Germinal center (tissue), 1 donor: ENCODE measurements around the gene ANKRD53.
"Not testable (repeated sequence)": the region's sequence is repeated elsewhere in the genome, so short reads cannot be mapped to it uniquely, and the experiment has no call there.

Experiments used
- DNase-seq: peaks from one replicate; pipeline ENCODE4 v3.0.0; 2012; ENCODE audit warnings: mixed read lengths, low spot score

ANKRD53 gene

DNA sequence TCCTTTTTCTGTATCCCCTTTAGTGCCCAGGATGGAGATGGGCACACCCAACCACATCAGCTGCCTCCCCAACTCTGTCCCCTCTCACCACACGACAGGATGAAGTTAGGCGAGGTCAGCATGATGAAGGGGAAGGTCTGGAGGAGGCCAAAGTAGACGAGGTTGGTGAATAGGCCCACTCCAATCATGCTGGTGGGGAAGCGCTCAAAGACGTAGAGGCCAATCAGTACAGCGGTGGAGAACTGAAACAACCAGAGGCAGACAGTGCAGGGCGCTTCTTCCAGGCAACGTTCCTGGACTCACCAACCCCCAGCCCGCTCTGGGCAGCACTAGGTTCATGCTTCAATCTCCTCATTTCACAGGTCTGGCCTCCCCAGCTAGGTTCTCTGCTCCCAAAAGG lies 13.3 kb downstream of the ANKRD53 start:
- no peak for DNase-seq

- no peak for DNase-seq
Measured at GRCh38 chr2:70992945-70993853, 14.8 kb downstream of the ANKRD53 start.

DNA sequence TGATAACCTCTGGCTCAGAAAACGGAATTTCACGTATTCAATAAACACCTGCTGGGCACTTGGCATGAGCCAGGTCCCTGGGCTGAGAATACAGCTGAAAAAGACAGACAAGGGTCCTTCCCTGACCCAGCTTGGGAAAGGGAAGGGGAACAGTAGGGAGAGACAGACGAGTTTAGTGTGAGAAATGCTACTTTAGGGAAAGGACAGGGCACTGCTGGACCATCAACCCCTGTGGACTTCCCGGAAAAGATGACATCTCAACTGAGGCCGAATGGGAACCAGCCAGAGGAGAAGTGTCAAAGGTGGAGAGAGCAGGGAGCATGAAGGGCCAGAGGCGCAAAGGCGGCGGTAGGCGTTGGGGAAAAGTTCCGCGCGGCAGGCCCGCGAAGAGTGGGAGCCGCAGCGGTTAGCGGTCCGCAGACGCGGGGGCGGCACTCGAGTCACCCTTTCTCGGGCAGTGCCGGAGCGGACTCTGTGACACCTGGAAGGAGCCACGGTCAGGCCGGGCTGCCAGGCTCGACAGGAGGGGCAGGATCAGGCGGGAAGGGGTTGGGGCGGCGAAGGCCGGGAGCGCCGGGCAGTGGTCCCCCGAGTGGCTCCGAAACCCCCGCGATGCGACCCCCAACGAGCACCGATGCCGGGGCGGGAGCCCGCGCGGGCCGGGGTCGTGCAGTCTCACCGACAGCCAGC lies 15.7 kb downstream of the ANKRD53 start:
- DNase-seq: no peak

DNA sequence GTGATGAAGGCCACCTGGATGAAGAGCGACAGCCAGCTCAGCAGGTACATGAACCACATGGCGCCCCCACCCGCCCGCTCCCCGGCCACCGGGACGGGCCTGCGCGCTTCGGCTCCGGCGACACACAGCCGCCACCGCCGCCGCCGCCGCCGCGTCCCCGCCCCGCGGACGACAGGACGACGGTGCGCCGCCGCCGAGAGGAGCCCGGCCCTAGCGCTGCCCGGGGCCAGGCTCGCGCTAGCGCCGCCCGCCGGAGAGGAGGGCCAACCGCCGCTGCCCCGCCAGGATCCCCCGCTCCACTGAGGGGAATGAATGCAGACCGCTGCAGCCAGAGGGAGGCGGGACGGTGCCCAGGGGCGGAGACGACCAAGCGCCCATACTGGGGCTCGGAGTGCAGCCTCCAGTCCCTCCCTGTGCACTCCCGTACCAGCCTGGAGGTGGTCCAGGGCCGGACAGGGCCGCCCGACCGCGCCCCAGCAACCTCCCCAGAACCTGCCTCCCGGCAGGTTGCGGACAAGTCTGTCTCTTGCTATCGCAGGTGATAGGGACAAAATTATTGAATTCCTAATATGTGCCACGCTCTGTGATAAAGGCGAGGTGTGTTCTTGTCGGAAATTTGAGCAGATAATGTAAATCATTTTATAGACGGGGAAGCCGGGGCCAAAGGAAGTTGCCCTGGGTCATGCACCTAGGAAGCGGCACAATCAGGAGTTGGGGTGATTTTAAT lies 16.4 kb downstream of the ANKRD53 start, which contains the start of gene TEX261:
TSS of gene TEX261 (minus strand) at position 175 of the 727 bp plus-strand sequence. CDS start at position 59, 116 bp downstream.
- peak; percentile 91 for DNase-seq

GRCh38 chr2:70995426-70995729 lies 16.9 kb downstream of the ANKRD53 start:
- peak; percentile 63 for DNase-seq

DNA sequence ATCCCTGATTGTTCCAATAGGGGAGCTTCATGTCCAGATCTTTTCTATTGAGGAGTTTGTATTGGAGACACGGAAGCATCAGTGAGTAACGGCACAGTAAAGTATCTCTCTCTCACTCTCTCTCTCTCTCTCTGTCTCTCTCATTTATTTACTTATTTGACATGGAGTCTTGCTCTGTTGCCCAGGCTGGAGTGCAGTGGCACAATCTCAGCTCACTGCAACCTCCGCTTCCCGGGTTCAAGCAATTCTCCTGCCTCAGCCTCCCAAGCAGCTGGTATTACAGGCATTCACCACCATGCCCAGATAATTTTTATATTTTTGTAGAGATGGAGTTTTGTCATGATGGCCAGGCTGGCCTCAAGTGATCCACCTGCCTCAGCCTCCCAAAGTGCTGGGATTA lies 20.5 kb downstream of the ANKRD53 start:
- not testable (repeated sequence) for DNase-seq

DNA sequence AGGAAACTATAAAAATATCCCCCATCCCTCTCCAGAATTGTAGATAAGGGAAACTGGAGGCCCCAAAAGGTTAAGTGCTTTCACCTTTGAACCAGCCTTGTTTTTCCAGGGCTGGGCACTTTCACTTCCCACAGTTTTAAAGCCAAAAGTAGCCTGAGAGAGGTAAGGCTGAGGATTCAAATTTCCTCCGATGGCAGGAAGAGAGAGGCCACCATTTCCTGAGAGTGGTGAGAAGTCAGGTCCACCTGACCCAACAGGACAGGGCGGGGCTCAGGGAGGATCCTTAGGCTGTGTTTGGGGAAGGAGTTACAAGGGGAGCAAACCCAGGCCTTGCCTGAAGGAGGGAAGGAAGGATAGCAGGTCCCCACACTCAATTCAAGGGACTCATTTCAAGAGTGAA lies 20.9 kb downstream of the ANKRD53 start:
- no peak for DNase-seq

GRCh38 chr2:70999931-71000330 lies 21.5 kb downstream of the ANKRD53 start:
- DNase-seq: not testable (repeated sequence)

DNA sequence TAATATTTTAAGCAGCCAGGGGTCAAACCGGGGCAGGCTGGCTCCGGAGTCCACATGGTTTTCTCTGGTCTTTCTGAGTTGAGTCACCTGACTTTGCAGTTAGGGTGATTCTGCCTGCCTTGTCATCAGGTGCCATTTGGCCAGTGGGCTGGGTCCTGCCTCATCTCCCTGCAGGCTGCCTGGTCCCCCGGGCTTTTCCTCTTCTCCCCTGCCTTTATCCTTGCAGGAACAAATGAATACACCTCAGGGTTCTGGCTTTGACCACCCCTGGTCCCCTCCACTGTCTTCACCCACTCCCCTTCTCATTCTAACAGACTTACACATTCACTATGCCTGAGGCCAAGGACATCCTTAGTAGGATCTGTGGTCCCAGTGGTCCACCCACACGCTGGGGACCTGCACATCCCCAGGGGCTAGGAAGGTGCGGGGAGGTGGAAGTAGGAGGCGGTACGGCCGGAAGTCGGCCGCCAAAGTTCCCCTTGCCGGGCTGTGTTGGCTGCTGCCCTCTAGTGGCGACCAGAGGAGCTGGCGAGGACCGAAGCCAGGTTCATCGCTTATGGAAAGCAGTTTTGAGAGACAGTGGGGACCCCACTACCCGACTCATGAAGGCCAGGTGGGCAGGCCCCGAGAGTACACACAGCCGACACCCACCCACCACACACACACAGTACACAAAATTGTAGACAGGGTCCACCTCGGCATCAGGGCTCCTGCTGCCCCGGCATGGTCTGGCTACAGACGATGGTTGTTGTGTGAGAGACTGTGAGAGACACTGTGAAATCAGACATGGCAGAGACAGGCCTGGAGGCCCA lies 22.6 kb downstream of the ANKRD53 start:
- peak; percentile 78 for DNase-seq

DNA sequence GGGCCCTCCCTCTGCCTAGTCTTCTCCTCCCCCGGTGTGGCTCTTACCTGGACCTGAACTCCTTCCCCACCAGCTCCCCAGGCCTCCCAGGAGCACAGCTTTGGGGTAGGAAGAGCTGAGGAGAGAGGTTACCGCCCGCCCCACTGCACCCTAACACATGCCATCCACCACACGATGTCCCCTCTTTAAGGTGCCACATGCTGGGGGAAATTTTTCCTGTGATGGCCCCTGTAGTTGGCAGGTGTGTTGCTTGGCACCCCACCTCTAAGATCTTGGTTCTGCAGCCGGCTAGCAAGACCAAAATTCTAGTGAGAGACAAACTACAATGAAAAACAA lies 23.1 kb downstream of the ANKRD53 start:
- DNase-seq: peak; percentile 1

- DNase-seq: no peak
Measured at GRCh38 chr2:71001981-71002570, 23.6 kb downstream of the ANKRD53 start.

DNA sequence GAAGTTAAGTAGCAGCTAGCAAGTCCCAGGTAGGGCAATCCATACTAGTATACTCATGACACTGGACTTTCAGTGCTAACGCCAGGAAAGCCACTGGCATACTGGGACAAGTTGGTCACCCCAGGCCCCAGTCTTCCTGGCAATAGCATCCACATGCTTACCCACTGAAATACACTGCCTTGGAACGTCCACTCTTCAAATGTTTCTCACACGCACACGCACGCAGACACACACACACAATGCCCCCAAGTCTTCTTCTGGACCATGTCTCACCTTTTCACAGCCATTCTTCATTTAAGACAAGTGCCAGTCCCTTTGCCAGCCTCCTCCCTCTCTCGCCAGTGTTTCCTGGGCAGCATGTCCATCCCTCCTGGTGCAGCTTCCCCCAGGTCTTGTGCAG lies 25.0 kb downstream of the ANKRD53 start:
- DNase-seq: no peak

DNA sequence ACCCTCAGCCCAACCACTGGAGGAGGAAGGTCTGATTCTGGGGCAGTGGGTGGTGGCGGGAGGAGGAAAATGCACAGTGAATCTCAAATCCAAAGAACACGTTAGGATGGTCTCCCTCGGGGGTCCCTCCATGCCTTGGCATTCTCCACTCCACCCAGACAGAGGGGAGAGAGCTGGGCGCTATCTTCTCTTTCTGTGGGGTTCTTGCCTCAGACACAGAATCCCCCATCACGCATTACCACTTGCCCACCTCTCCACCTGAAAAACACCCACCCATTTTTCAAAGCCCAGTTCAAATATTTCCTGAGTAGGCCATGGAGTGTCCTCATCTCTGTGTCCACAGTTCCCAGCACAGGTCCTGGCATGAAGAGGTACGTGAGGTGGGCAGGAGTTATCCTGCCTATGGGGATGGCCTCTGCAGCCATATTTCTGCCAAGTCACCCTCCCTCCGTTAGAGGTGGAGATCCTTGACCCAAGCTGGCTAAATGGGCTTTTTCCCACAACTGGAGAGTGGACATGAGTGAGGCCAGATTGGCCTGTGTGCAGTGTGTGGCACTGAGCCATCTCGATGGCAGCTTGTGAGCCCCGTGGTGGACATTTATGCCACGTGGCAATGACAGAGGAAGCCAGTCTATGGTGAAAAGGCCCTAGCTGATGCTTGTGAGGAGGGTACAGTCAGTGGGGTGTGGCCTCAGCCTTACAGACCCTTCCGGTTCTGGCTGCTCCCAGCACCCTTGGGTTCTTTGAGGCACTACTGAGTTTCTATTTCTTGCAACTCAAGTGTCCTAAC lies 25.7 kb downstream of the ANKRD53 start:
- DNase-seq: no peak

- DNase-seq: no peak
Measured at GRCh38 chr2:71004857-71005256, 26.4 kb downstream of the ANKRD53 start.

GRCh38 chr2:71005271-71006202 lies 27.1 kb downstream of the ANKRD53 start:
- no peak for DNase-seq

- DNase-seq: no peak
Measured at GRCh38 chr2:71006323-71006722, 27.9 kb downstream of the ANKRD53 start.

GRCh38 chr2:71006955-71007799 lies 28.7 kb downstream of the ANKRD53 start:
- DNase-seq: no peak

GRCh38 chr2:71008342-71008741 lies 29.9 kb downstream of the ANKRD53 start:
- DNase-seq: no peak

GRCh38 chr2:71011786-71012185 lies 33.4 kb downstream of the ANKRD53 start:
- DNase-seq: not testable (repeated sequence)
